Inflammatory macrophage treated with lipopolysaccharide for 1 hour (primary cell): Measurements from ENCODE around the gene SLC1A7.

Source experiments
- DNase-seq, 2 donors: peaks; one replicate each; pipeline ENCODE4 v3.0.0-alpha.2; 2020 to 2022

SLC1A7 gene

DNA sequence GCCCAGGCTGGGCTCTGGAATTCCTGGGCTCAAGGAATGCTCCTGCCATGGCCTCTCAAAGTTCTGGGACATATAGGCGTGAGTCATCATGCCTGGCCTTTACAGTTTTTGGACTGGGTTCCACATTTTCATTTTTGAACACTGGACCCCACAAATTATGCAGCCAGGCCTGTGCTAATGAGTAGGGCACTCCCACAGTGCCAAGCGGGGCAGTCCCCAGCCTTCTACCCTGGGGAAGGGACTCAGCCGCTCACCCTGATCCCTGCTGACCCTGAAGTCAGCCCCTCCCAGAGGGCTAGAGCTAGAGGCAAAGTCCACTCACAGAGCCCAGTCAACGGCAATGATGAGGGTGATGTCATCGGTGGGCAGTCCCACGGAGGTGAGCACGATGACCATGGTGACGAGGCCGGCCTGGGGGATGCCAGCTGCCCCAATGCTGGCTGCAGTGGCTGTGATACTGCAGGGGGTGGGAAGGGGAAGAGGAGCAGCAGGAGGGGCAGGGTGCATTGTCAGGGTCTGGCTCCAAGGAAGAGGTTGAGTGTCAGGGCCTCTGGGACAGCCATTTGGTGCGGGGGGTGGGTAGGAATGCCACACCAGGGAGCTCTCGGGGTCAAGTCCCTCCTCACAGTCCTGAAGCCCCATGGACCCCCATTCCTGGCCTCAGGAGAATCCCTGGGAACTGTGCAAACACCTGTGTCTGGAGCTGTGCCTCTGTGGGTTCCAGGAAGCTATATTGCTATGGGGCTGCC is 52.8 kb downstream of the SLC1A7 start:
- no peak for DNase-seq

DNA sequence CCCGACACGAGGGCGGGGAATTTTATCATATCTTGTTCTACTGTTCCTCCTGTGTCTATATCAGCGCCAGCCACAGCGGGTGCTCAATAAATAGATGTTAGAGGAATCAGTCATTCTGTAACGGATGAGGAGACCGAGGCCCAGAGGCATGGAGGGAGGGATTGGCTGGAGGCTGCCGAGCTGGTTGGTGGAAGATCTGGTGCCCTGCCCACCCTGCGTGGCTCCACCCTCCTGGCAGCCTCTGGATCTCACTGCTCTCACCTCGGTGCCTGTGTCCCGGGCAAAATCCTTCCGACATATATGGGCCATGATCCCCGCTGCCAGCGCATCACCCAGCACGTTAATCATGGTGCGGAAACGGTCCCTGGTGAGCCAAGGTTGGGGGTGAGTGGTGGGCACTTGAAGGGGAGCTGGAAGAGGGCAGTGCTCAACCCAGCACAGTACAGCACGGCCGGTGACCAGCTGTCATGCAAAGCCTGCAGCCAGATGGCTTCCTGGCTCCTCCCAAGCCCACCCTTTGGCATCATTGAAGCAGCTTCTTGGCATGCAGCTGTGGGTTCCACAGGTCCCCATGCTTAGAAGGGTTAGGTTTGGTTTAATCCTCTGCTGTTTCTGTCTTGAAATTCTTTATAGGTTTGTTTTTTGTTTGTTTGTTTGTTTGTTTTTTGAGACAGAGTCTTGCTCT is 53.7 kb downstream of the SLC1A7 start:
- DNase-seq: no peak

DNA sequence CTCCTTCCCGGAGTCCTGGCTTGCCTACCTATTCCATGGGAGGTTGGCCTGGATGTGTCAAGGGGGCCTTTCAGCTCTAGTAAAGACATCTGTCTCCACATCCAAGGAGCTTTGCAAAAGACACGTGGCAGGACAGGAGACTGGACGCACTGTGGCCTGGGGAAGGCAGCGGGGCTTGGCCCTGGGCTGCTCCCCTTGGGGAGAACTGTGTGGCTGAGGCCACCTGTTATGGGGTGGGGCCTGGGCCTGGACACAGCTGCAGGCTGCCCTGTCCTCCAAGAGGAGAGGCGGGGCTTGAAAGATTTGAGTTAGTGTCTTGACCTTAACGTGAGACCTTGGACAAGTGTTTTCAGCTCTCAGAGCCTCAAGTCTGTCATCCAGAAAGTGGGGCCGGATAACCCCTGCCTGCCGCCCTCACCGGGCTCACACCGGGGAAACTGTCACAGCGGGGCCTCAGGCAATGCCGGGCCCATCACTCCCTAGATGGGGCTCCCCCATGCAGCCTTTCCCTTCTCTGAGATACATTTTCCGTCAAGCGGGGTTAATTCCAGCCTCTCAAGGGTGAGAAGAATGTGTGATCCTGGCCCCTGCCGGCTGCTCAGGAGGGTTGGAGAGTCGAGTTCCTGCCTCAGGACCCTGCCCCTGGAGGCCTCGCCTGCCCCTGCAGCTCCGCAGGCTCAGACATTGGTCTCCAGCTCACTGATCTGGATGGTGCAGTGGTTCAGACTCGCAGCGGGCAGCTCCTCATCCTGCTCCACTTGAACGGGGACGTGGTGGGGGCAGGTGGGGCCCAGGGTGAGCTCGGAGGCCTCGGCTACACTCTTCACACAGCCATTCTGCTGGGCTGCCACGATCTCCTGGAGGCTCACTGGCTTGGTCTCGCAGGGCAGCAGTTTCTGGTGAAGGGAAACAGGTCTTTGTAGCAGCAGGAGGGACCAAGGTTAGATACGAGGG is 54.8 kb downstream of the SLC1A7 start:
- no peak for DNase-seq

DNA sequence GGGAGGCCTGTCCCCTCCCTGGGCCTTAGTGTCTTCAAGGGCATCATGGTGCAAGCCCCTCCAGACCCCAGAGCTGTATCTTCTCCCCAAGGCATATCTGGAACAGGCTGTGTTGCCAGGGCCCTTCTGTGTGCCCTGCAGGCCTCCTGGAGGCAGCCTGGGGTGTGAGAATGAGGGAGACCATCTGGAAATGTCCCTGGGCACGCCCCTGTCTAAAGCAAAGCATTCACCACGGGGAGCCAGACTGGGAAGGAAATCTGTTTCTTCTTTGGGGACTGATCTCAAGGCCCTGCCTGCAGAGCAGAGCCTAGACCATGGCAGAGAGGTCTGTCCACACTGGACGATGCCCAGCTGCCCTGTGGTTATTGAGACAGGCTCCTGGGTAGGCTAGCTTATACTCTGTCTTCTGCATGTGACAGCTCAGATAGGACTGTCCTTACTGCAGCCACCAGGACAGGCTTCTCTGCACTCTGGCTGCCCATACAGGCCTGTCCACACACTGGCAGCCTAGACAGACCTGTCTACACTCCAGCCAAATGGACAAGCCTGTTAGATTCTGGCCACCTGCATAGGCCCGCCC is 55.9 kb downstream of the SLC1A7 start:
- no peak for DNase-seq

DNA sequence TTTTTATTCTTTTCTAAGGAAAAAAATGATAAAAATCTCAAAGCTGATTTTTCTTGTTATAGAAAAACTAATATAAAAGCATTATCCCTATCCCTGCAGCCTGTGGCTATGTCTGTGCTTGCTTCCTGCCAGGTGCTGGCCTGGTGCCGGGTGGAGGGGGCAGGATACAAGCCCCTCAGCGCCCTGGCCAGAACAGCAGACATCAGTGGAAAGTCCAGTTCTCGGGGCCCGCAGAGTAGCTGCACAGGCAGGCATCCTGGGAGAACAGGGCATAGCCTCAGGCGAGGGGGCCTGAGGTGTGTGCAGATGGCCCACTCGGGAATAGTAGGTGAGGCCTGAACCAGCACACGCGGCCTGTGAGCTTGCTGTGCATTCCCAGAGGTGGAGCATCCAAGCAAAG is 57.0 kb downstream of the SLC1A7 start:
- DNase-seq: no peak

DNA sequence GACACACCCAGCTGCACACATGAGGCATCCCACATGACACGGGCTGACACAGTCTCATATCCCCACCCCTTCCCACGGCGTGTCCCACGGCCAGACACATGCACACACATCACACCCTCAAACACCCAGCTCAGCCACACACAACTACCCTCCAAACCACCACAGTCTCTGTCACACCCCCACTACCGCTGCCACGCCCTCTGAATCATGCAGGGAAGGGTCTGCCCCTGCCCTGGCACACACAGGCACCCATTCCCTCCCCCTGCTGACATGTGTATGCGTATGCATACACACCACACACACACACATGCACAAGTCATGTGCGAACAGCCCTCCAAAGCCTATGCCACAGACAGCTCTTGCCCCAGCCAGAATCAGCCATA is 57.9 kb downstream of the SLC1A7 start:
- DNase-seq: no peak

DNA sequence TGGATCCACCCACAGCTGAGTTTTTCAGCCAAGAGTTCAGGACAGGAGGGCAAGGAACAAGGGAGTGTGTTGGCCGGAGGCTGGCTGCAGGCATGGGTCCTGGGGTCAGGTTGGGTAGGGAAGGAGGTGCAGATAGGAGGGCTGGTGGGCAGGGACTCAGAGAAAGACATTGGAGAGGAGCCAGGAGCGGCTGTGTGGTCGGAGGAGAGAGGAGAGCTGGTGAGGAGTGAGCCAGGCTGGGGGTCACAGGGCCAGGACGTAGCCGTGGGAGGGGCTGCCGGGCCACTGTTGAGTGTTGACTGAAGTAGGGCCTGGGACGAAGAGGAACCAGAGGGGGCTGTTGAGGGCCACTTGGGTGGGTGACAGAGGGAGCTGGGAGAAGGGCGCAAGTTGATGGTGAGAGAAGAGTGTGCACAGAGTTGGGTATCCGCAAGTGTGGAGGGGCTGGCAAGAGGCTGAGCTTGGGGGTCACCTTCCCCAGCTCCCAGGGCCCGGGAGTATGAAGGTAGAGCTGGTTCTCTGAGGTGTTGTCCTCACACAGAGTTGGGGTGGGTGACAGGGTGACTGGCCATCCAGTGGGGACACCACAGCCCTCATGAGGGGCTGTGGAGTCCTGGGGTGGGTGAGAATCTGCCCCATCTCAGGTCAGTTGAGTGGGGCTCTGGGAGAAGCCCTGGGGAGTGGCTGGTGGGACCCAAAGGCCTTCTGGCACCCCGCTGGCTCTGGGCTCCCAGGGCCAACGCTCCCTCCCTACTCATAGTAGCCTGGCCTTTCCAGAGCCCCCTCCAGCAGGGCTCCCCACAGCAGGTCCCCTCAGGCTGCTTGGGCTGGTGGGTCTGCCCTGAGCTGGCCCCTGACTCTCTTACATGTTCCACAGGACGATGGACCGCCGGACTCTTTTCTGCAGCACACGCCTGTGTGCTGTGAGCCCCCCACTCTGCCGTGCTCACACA is 58.5 kb downstream of the SLC1A7 start:
- no peak for DNase-seq

DNA sequence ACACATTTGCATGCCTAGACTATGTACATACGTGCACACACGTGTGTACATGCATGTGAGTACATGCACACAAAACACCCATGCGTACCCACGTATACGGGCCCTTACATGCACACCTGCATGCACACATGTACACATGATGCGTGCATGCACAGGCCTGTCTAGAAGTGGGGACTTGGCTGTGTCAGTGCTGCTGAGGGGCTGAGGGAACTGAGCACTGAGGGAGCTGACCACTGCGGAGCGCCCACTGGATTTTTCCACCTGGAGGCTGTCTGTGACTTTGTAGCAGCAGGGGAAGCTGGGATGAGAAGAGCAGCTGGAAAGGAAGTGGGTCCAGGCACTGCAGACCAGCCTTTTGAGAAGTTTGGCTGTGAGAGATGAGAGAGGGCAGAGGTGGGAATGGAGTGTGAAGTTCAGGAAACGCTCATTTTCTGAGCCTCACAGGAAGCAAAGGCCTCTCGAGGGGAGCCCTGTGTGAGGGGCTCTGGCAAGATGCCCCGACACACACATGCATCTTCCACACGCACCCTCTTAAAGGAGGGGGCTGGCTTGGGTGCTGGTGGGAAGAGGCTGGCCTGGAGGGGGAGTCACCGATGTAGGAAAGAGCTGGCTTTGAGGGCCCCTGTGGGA is 59.5 kb downstream of the SLC1A7 start:
- no peak for DNase-seq

DNA sequence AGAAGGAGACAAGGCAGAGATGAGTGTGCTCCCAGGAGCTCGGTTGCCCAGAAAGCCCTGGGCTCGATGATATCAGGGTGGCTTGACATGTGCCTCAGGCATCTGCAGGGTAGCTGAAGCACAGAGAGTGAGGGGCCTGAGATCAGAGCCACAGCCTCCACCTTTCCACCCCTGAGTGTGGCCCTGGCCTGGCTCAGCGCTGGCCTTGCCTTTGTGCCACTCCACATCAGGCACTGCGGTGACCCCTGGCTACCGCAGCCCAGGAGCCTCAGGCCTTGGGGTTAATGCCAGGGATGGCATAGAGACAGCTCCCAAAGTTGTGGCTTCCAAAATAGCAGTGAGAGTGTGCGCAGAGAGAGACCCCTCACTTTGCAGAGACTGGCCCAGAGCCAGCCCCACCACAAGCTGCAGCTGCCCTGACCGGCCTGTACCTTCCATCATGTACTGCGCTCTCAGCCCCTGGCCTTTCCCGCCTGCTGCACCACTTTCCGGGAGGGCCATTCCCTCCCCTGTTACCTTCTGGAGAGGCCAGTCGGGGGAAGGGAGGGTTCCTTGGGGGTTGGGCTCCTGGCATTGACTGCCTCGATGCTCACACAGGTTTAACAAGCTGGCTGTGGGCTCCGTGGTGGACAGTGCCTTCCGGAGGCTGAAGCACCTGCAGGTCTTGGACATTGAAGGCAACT is 60.9 kb downstream of the SLC1A7 start:
- no peak for DNase-seq

DNA sequence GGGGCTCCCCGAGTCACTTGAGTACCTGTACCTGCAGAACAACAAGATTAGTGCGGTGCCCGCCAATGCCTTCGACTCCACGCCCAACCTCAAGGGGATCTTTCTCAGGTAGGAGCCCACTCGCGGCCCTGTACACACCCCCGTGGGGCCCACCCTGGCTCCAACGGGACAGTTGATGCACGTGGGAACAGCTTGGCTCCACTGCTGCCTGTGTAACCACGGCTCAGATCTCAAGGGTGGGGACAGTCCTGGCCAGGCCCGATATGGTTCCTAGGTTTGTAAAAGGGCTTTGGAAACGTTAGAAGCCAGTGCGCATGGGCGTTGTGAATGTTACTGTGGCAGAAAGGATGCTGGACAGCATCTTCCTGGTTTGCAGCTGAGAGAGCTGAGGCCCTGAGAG is 61.7 kb downstream of the SLC1A7 start:
- no peak for DNase-seq

DNA sequence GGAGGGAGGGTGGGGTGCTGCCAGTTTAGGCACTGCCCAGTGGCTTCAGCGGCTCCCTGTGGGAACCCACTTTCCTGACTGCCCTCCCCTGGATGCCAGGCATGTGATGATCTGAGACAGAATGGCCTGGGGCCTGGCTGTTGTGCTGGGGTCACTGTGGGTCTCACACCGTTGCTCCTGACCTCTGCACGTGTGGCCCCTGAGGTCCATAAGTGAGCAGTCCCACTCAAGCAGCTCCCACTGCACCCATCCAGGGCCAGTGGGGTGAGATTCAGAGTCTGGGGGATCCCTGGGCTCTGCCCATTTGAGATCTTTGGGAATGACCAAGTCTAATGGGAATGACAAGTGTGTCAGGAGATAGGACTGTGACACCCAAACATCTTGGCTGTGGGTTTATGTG is 62.4 kb downstream of the SLC1A7 start:
- DNase-seq: no peak

DNA sequence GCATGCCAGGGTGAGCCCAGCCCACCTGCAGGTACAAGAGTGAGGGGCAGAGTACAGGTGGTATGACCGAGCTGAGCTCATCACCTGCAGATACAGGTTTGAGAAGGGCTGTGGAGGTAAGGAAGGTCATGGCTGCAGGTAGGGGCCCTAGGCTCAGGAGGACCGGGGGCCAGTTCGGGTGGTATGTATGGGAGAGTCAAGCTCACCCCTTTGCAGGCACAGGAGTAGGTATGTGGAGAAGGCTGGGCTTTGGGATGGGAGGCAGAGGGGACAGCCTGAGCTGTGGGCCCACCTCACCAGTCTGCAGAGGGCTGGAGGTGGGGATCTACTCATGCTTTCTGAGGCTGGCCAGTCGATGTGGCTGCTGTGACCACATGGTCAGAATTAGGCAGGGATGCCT is 63.2 kb downstream of the SLC1A7 start:
- no peak for DNase-seq

DNA sequence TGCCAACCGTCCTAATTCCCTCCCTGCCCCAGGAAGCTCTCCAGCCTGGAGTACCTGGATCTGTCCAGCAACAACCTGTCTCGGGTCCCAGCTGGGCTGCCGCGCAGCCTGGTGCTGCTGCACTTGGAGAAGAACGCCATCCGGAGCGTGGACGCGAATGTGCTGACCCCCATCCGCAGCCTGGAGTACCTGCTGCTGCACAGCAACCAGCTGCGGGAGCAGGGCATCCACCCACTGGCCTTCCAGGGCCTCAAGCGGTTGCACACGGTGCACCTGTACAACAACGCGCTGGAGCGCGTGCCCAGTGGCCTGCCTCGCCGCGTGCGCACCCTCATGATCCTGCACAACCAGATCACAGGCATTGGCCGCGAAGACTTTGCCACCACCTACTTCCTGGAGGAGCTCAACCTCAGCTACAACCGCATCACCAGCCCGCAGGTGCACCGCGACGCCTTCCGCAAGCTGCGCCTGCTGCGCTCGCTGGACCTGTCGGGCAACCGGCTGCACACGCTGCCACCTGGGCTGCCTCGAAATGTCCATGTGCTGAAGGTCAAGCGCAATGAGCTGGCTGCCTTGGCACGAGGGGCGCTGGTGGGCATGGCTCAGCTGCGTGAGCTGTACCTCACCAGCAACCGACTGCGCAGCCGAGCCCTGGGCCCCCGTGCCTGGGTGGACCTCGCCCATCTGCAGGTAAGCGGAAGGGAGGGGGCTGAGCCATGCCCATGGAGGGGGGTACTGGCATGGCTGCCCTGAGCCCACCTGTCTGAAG is 63.9 kb downstream of the SLC1A7 start:
- DNase-seq: no peak

DNA sequence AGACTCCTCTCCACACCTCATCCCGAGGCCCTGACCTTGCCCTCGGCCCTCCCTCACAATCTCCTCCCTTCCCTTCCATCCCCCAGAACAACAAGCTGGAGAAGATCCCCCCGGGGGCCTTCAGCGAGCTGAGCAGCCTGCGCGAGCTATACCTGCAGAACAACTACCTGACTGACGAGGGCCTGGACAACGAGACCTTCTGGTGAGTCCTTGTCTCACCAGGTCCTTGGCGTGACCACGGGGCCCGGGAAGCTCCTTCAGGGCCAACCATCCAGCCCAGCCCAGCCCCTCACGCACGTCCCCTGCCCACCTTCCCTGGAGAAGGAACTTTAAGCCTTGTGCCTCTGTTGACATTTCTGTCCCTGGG is 64.9 kb downstream of the SLC1A7 start:
- DNase-seq: no peak

DNA sequence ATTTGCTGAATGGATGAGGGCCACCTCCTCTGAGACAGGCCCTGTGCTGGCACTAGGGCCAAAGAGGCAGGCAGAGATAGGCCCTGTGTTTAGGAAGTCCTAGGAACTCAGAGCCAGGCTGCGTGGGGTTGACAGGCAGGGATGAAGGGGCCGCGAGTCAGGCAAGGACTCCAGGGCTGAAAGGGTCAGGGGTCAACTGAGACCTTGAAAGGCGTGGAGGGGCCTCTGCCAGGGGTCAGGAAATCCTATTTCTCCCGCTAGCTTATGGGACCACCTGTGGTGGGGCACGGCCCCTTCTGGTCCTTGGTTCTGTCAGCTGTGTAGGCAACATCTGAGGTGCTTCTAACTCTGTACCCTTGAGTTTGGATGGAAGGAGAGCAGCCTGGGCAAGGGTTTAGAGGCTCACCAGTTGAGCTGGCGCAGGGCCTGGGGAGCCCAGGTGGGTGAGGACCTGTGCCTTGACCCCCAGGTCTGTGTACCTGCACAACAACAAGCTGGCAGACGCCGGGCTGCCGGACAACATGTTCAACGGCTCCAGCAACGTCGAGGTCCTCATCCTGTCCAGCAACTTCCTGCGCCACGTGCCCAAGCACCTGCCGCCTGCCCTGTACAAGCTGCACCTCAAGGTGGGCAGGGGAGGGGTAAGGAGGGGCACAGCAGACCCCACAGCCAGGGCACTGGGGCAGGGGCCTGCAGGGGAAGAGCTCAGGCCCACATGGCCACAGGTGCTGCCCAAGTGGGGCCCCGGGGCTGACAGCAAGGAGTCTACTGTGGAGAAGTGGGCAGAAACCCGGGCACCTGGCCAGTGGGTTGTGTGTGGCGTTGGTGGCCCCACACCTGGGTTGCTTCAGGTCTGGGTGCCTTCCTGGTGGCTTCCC is 65.5 kb downstream of the SLC1A7 start:
- no peak for DNase-seq

DNA sequence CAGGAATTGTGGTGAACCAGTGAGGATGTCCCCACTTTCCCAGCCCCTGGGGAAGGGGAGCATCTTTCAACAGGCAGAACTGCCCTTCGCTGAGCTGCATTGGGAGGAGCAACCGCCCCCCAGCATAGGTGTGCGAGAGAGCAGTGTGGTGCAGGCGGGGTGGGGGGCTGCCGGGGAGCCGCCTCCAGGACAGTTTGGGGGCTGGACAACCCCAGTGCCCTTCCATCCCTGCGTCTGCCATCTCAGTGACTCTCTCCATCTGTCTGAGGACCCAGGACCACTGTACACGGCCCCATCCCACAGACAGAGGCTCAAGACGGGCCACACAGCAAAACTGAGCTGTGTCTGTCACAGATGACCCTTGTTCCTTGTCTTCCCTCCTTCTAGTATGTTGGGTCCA is 66.3 kb downstream of the SLC1A7 start:
- no peak for DNase-seq

DNA sequence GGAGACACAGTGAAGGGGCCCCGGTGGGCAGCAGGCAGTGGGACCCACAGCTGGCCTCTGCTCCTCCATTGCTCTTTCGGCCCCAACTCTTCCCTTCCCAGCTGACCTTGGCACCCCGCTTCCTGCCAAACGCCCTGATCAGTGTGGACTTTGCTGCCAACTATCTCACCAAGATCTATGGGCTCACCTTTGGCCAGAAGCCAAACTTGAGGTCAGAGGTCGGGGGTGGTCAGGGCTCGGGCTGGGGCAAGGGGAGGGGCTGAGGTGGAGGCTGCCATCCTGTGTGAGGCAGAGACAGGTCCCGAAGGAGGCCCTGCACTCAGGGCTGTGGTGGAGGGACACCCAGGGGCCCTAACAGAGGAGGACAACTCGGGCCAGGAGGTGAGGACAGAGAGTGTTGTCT is 66.7 kb downstream of the SLC1A7 start:
- DNase-seq: no peak

DNA sequence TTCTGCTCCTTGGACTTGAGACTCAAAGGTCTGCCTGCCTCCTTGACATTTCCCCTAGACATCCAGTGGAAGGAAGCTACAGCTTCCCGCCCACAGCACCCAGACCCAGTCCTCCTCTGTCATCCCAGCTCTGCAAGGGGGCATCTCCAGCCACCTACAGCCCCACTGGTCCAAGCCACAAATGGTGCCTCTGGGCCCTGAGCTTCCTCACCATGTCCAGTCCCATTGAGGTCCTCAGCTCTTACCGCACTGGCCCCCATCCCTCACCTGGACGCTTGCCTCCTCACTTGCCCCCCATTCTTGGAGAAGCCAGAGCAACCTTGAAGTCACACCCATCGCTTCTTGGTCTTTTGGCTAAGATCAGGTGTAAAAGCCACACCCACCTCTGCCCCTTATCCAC is 67.2 kb downstream of the SLC1A7 start:
- peak in 1 of 2 donors; percentile 3 for DNase-seq
